ENCODE data around the gene N4BP2.
A peak's percentile ranks its signal among the peaks of the same experiment; 100 is the strongest.

The N4BP2 gene

DNA sequence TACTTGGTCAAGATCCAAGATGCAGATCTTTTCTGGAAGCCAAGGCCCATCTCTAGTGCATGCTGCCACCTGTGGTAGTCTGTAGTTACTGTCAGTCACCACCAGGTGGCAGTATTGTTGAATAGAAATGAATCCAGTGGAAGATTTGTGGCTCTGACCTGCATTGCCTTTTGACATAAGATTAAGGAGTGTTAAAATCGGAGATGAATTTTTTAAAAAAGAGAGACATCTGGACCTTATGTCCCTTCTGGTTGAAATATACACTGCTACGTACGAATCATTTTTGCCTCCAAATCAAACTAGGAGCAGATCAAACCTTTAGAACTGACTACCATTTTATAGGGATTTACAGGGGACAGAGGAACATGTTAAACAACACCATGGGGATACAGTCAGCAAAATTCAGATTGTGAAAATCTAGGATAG lies 93.3 kb downstream of the N4BP2 start:
- DNase-seq (ENCODE audit: low read depth in 4 of 4, low spot score in 1 of 4) = peak; percentile 38 to 57 (median 50)

DNA sequence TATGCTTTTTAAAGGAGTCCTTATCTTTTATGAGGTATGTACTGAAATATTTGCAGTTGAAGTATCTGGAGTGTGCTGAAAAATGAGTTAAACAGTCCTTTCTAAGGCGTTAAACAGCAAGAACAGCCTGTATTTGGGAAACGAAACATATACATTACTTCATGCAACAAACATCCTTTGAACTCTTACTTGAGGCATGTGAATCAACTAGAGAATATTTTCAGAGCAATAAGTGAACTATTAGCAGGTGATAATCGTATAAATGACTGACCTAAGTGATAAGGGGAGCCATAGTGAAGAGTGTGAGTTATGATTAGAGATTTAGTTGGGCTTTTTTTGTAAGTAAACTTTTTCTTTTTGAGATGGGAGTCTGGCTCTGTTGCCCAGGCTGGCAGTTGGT lies 94.3 kb downstream of the N4BP2 start:
- no peak for DNase-seq (ENCODE audit: low read depth in 4 of 4, low spot score in 1 of 4)

DNA sequence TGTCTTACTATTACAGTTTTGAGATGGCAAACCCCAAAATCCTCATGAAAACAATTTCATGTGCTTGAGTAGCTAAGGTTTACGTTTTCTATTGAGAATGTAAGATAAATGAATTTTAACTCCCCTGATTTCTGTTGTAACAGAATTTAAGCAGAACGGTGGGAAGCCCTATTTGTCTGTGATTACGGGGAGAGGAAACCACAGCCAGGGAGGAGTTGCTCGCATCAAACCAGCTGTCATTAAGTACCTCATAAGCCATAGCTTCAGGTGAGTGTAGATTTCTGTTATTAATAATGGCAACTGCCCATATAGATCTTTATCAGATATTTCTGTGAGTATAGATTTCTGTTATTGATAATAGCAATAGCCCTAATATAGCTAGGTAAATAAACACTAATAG lies 96.0 kb downstream of the N4BP2 start:
- DNase-seq (ENCODE audit: low read depth in 4 of 4, low spot score in 1 of 4) = no peak

DNA sequence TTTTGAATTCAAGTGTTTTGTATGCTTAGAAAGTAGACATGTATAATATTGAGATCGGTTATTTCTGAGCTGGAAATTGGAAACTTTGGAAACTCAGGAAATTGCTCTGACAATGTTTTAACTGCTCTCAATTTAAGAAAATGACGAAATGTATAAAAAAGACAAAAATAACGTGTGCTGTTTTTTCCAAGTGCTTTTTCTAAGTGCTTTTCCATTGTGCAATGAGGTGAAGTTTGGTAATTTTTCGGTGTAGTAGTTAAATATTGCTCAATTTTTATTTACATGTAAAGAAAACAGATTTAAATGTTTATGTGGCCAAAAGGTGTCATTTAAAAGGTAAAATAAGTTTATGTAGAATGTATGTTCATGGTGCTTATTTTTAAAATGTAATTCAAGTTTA lies 100.8 kb downstream of the N4BP2 start:
- DNase-seq (ENCODE audit: low read depth in 4 of 4, low spot score in 1 of 4) = no peak

DNA sequence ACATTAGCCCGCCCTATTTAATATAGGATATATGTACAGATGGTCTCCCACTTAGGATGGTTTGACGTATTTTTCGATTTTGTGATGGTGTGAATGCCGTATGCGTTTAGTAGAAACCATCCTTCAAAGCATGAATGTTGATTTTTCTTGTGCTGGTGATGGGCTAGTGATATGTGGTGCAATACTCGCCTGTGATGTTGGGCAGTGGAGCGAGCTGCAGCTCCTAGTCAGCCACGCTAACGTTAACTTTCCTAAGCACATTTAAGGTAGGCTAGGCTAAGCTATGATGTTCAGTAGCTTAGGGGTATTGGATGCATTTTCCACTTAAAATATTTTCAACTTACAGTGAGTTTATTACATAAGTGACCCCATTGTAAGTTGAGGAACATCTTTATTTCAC lies 103.6 kb downstream of the N4BP2 start:
- no peak for DNase-seq (ENCODE audit: low read depth in 4 of 4, low spot score in 1 of 4)

DNA sequence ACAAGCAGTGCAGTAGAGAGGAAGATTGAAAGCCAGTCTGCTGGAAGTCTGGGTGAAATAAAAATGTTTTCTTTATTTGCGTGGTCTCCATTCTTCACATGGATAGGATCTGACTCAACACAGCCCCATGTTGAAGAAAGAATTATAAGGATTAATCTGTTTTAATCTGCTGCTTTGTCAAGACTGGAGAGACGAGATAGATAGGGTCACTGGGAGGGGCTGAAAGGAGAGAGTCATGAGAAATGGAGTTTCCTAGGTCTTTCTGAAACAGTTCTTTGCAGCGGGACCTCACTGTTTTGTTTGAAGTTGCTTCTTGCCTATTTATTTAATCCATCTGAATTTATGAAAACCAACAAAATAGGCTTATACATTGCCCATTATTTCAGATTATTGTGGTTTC lies 107.8 kb downstream of the N4BP2 start:
- DNase-seq (ENCODE audit: low read depth in 4 of 4, low spot score in 1 of 4) = no peak

DNA sequence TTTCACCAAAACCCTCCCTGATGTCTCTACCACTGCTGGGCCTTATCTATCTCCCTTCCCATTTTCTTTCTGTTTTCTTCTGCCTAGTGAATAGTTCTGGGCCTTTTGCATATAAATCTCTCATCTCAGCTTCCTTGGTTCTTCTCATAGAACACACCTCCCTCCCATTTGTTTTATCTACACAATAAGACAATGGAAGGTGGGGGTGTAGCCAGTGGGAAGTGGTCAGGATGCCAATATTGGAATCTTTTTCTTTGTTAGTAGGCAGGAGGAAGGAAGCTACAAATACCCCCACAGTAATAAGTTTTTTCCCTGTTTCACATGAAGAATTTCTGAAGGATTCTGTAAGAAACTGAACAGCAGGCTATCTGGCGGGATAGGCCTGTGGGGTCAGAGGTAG lies 109.3 kb downstream of the N4BP2 start:
- DNase-seq (ENCODE audit: low read depth in 4 of 4, low spot score in 1 of 4) = no peak

DNA sequence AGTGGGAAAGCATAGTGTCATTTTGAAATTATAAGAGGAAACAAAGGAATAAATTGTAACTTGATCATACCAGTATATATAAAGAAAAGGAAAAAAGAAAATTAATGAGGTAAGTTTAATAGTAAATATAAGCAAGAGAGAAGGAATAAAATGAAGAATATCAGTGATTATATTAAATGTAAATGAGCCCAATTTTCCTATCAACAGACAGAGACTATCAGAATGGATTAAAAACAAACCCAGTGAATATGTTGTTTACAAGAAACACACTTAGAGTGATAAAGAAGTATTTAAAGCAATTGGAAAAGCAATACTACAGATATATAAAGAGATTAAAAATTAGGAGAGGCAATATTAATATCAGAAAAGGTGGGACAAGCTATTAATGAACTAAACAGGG lies 111.4 kb downstream of the N4BP2 start:
- no peak for DNase-seq (ENCODE audit: low read depth in 4 of 4, low spot score in 1 of 4)

DNA sequence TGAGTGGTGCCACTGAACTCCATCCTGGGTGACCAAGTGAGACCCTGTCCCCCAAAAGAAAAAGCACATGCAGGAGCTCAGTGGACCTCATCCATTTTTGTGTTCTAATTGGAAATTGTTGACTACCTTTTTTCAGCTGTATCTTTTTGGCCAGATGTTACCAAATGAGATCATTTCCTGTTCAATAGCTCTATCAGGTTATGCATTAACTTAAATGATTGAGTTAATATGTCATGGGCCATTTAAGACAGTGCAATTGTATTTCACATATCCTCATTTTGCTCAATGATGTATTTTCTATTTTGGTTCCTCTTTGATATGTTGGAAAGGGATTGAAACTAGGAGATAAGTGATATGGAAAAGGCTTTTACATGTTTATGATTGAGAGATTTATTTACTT lies 113.9 kb downstream of the N4BP2 start:
- DNase-seq (ENCODE audit: low read depth in 4 of 4, low spot score in 1 of 4) = no peak

DNA sequence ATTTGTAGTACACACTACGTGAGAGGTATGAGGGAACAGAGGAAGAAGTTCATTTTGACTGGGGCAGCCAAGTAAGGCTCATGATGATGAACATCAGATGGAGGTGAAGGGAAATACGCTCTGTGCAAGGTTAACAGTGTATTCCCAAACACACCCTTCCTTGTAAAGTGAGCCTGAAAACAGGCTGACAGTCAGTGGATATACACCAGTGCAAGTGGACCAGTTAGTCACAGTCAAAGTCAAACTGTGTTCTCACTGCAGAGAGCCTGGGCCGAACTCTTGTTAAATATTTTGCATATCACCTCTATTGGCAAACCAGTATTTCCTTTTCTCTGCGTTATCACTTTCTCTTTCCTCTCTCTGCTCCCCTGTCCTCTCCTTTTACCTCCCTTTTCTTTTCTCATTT lies 116.8 kb downstream of the N4BP2 start:
- no peak for DNase-seq (ENCODE audit: low read depth in 4 of 4, low spot score in 1 of 4)

DNA sequence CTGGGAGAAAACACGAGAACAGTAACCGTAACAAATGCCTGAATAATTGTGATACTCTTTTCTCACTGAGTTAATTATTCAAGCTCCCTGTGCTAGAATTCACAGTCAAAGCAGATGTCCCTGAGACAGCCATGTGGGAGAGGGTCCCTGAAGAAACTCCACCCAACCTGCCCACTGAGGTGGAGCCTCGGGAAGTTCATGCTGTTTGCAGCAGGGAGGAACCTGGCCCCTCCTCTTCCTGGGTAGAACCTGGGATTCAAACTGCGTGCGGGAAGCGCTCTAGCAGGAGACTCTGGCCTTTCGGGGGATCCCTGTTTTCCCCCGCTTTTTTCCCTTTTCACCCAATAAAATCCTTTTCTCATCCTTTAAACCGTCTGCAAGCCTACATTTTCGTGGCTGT lies 120.0 kb downstream of the N4BP2 start:
- DNase-seq (ENCODE audit: low read depth in 4 of 4, low spot score in 1 of 4) = no peak

DNA sequence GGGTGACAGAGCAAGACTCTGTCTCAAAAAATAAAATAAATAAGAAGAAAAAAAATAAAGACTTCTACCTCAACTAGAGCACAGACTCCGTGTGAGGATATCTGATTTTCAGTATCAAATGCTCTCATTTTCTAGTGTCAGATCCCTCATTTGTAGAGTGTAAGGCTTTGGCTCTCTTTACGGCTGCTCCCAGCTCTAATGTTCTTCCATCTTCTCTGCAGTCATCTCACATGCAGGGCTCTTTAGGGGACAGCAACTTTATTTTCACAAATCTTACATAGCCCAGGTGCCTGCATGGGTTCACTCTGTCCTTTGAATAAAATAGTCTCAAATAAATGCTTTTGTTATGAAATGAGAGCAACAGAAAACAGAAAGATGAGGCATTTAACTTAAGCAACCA lies 120.9 kb downstream of the N4BP2 start:
- DNase-seq (ENCODE audit: low read depth in 4 of 4, low spot score in 1 of 4) = no peak

DNA sequence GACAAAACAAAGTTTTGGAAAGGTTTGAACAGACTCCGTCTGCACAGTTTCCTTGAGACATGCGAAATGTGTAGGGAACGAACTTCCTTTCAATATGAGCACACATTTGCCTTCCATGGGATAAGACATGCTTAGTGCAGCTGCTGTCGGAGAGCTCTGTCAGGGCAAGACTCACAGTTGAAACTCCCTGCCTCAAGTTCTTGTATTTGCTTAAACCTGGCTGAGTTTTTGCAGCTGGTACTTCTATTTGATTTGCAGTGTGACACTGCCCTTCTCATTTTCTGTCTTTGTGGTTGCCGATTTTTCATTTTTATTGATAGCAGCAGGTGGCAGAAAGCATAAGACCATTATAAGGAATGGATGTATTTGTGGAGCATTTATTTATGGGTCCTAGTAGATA lies 122.0 kb downstream of the N4BP2 start:
- DNase-seq (ENCODE audit: low read depth in 4 of 4, low spot score in 1 of 4) = no peak

DNA sequence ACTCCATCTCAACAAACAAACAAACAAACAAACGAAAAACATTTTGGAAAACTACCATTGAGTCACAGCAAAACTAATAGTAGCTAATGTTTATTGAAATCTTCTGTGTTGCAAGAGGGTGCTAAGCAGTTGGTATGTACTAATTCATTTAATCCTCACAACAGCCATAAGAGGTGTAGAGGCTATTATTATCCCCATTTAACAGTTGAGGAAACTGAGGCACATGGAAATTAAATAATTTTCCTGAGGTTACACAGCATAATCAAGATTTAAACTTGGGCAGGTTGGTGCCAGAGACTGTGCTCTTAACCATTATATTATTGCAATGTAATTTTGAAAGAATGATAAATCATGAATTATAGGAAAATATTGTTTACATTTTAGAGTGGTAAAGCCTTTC lies 122.7 kb downstream of the N4BP2 start:
- DNase-seq (ENCODE audit: low read depth in 4 of 4, low spot score in 1 of 4) = no peak

DNA sequence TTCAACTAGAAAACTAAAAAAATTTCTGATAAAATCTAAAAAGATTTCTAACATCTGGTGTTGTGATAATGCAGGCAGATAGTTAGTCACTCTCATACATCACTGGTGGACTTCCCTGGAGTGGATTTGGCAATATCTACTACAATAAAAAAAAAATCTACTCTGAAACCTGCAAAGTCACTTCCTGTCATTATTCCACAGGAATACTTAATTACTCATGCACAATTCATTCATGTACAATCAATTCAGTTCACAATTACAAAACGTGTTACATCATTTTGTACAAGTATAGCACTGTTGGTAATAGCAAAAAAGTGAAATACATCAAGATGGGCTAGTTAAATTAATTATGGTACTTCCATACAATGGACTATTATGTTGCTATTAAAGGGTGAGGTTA lies 123.7 kb downstream of the N4BP2 start:
- no peak for DNase-seq (ENCODE audit: low read depth in 4 of 4, low spot score in 1 of 4)

DNA sequence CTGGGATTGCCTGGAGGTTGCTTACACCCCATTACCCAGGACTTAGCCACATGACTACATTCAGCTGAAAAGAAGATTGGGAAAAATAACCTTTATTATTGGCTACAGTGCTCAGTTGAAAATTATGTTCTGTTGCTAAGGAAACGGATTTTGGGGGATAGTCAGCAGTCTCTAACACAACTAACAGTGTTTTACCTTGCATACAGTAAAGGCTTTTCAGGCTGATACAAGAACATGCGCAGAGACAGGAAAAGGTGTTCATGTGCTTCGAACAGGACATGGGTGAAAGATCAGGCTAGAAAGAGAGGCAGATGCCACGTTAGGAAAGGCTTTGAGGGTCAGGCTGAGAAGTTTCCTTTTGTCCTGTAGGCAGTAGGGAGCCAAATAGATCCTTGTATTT lies 125.4 kb downstream of the N4BP2 start:
- no peak for DNase-seq (ENCODE audit: low read depth in 4 of 4, low spot score in 1 of 4)

DNA sequence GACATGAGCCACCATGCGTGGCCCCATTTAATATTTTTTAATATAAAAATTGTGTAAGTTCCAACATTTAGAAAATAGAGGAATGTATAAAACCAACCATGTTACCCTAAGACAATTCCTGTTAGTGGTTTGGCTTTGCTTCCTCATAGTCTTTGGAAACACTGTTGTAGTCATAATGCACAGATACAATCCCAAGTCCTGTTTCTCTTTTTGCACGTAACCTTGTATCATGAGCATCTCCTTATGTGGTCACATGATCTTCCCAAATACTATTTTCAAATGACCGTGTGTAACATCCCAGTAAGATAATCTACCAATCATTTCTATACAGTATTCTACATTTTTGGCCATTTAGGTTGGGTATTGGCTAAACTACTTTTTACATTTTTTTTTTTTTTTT lies 126.3 kb downstream of the N4BP2 start:
- DNase-seq (ENCODE audit: low read depth in 4 of 4, low spot score in 1 of 4) = no peak

DNA sequence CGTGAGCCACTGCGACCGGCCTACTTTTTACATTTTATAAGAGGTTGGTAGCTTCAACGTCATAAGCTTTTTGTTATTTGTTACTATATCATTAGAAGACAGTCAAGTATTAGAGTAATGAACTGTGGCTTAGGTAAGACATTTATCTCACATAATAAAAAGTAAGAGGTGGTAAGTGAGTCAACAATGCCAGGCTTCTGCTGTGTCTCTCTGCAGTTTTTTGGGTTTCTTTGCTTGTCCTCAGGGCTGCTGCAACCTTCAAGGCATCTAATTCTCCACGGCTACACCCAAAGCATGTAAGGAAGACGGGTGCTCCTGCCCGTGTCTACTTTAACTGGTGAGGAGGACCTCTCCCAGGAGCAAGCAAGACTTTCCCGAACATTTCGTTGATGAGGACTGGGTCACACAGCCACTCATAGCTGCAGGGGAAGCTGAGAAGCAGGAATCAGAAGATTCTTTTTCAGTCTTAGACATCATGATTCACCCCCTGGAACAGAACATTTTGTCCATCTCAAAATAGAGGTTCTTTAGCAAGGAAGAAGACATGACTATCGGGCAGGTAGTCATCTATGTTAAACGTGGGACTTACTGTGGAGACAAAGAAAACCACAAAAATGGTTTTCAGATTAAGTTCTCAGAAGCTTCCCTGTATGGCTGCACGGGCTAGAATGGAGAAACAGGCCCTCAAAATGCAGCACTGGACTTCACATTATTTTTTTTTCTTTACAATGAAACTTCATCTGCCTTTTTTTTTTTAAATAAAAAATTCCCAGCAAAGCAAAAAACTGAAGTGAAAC lies 127.2 kb downstream of the N4BP2 start:
- DNase-seq (ENCODE audit: low read depth in 4 of 4, low spot score in 1 of 4) = no peak

DNA sequence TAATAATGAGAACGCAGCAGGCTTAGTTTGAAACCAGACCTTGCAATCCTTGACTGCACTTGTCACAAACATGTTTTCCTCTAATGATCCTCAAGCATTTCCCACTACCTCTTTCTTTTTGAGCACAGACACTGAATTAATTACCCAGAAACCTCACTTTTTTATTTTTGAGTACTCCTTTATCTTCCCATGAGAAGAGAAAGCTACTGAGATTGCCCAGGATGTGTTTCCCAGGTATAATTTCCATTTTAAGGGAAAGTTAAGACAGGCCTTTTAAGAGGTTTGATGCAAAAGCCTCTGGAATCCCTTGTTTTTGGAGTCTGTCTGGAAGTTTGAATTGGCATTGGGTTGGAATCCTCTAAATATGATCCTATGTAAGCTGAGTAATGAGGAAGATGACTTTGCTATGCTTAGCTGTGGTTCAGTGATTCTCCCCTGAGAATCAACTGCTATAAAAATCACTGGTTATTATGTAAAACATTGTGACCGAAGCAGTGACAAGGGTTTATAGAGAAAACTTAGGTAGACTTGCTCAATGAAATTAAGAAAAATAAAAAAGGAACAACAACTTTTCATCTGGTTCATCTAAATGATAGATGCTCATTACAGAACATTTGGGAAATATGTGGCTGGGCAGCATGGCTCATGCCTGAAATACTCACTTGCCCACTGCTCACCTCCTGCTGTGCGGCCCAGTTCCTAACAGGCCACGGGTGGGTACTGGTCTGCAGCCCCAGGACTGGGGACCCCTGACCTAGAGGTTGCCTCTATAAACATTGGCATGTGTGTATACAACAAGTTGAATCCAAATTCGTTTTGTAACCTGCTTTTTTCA lies 129.4 kb downstream of the N4BP2 start:
- DNase-seq (ENCODE audit: low read depth in 4 of 4, low spot score in 1 of 4) = no peak

DNA sequence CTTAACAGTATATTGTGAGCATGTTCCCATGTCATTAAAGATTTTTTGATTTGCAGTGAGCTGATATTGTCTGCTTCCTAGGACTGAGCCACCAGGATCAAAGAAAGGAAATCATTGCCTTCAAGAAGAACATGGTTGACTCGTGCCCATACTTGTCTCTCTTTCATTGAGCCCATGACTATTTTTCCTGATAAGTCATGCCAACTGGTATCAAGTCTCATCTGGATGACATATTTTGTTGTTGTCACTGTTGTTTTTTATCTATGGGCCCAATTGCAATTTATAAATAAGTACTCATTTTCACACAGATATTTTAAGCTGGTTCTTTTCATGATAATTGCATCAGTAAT lies 130.0 kb downstream of the N4BP2 start:
- DNase-seq (ENCODE audit: low read depth in 4 of 4, low spot score in 1 of 4) = no peak

DNA sequence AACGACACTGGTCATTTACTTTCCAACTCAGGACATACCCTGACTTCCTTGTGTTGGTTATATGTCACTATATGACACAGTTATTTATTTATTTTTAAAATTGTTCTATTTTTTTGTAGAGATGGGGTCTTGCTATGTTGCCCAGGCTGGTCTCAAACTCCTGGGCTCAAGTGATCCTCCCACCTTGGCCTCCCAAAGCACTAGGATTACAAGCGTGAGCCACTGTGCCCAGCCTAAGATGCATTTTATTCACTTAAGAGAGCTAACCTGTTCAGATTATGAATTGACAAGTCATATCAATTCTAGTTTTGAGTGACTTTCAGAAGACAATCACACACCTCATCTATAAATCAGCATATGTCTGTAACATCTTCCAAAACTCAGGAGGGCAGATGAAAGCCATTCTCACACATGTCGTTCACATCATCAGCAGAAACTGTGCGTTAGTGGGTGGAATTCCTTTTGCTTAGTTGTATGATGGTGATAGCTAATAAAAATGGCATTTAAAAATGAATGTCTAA lies 130.8 kb downstream of the N4BP2 start:
- DNase-seq (ENCODE audit: low read depth in 4 of 4, low spot score in 1 of 4) = no peak

DNA sequence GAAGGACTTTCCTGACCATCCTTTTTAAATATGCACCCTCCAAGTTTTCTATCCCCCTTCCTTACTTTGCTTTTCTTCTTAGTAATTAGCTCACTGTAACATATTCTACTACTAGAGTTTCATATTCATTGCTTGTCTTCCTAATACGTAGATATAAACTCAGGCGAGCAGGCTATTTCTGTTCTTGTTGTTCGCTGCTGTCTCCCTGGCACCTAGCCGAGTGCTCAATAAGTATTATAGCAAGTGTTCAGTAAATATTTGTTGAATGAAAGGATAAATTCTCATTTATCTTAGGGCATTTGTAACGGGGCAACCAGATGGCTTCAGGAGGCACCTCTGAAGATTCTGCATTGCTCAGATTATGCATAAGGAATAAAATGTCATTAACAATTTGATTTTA lies 133.4 kb downstream of the N4BP2 start:
- DNase-seq (ENCODE audit: low read depth in 4 of 4, low spot score in 1 of 4) = no peak

Measured in stimulated activated CD4-positive, alpha-beta T cell treated with anti-CD3 and anti-CD28 coated beads, Interleukin-1b, Interleukin-23, amount 100 ng/mL, for 24 hours (primary cell).